Keratinocyte (primary cell): ENCODE data around the gene AEN. TPM values are rescaled to one million over a fixed set of nuclear protein-coding genes. Genes with fewer than 3 reads are reported as not detected.

Source experiments
- DNase-seq: peaks from one replicate; pipeline ENCODE4 v3.0.0-alpha.2; 2011; ENCODE audit warnings: low read depth, missing footprints, low spot score
- FAIRE-seq: peaks from 2 replicates; lab custom pipeline; 2011; peaks lifted over from hg19 to GRCh38; lab: Jason Lieb, UNC
- H2AFZ ChIP-seq: 2 replicates; pipeline ENCODE4 v1.6.0; 2012; ENCODE audit warnings: low read length, control low read depth, inconsistent platforms; ENCODE audit not compliant: control insufficient read depth
- H3K27ac ChIP-seq: 2 replicates; pipeline ENCODE4 v1.5.1; 2011; ENCODE audit warnings: low read length; ENCODE audit not compliant: control insufficient read depth, insufficient read depth
- H3K27me3 ChIP-seq: 3 replicates; pipeline ENCODE4 v1.6.0; 2011; ENCODE audit warnings: low read length; ENCODE audit not compliant: control insufficient read depth, insufficient read depth; ENCODE audit errors: extremely low read depth
- H3K36me3 ChIP-seq, 2 experiments: 2 replicates in 1 of 2; 3 replicates in 1 of 2; pipeline ENCODE4 v1.5.1; 2011; ENCODE audit warnings: low read length in 2 of 2, mild to moderate bottlenecking in 1 of 2; ENCODE audit not compliant: control insufficient read depth in 2 of 2, insufficient read depth in 2 of 2; ENCODE audit errors: extremely low read depth in 1 of 2
- H3K4me1 ChIP-seq: 3 replicates; pipeline ENCODE4 v1.5.1; 2011; ENCODE audit warnings: low read length; ENCODE audit not compliant: control insufficient read depth, insufficient read depth; ENCODE audit errors: extremely low read depth
- H3K4me2 ChIP-seq: 3 replicates; pipeline ENCODE4 v1.6.0; 2011; ENCODE audit warnings: low read depth, low read length; ENCODE audit not compliant: control insufficient read depth, insufficient read depth; ENCODE audit errors: extremely low read depth
- H3K4me3 ChIP-seq, 3 experiments: fragments of 200-600 bp in 1 of 3; sonication (generic) in 1 of 3; 2 replicates in 2 of 3; 3 replicates in 1 of 3; pipeline ENCODE4 v1.5.1; 2011 to 2016; ENCODE audit warnings: low read length in 3 of 3, mild to moderate bottlenecking in 3 of 3, control low read depth in 2 of 3, inconsistent platforms in 1 of 3, low read depth in 1 of 3, mixed read lengths in 1 of 3, mixed run types in 1 of 3, moderate library complexity in 1 of 3; ENCODE audit not compliant: control insufficient read depth in 2 of 3, insufficient read depth in 2 of 3; ENCODE audit errors: extremely low read depth in 1 of 3
- H3K79me2 ChIP-seq: 2 replicates; pipeline ENCODE4 v1.6.0; 2012; ENCODE audit warnings: low read length; ENCODE audit not compliant: control insufficient read depth, insufficient read depth
- H3K9ac ChIP-seq: 3 replicates; pipeline ENCODE4 v1.6.0; 2011; ENCODE audit warnings: low read length; ENCODE audit not compliant: control insufficient read depth, insufficient read depth; ENCODE audit errors: extremely low read depth
- H3K9me1 ChIP-seq: 3 replicates; pipeline ENCODE4 v1.6.0; 2011; ENCODE audit warnings: low read length; ENCODE audit not compliant: control insufficient read depth, insufficient read depth; ENCODE audit errors: extremely low read depth
- H3K9me3 ChIP-seq: 2 replicates; pipeline ENCODE4 v1.5.1; 2012; ENCODE audit warnings: low read depth, low read length; ENCODE audit not compliant: control insufficient read depth
- H4K20me1 ChIP-seq: 3 replicates; pipeline ENCODE4 v1.6.0; 2011; ENCODE audit warnings: low read length; ENCODE audit not compliant: control insufficient read depth, insufficient read depth; ENCODE audit errors: extremely low read depth
- CTCF ChIP-seq, 3 experiments: IDR thresholded peaks in 1 of 3; conservative IDR thresholded peaks in 1 of 3; optimal IDR thresholded peaks in 1 of 3; 2 replicates in 2 of 3; 3 replicates in 1 of 3; pipeline versions ENCODE3 to v1.5.1; 2011; ENCODE audit warnings: low read length in 3 of 3, mild to moderate bottlenecking in 3 of 3, moderate library complexity in 2 of 3, control low read depth in 1 of 3, inconsistent platforms in 1 of 3; ENCODE audit not compliant: insufficient read depth in 2 of 3; ENCODE audit errors: extremely low read depth in 1 of 3
- EZH2 ChIP-seq: IDR thresholded peaks from one replicate; pipeline ENCODE4 v1.6.1; 2012; ENCODE audit warnings: inconsistent platforms, mild to moderate bottlenecking, low read length, moderate library complexity
- dilution Hi-C: fragments of 300-500 bp; cut with MboI; formaldehyde crosslinking; loops from one replicate; pipeline ENCODE4 v1.7.0; 2020; ENCODE audit warnings: low sequenced_read_pairs; ENCODE audit not compliant: extremely low pct_ligation_motif_present
- polyA plus RNA-seq, 5 experiments: library from polyadenylated mRNA; depleted of rRNA in 3 of 5; stranded (reverse) in 3 of 5; stranded (forward) in 1 of 5; unstranded in 1 of 5; fragments of >200 nt; gene quantifications; 1 replicate in 1 of 5; 2 replicates in 3 of 5; 3 replicates in 1 of 5; pipeline versions ENCODE4 v1.2.1 to v1.2.3, GENCODE V29; 2011 to 2012; ENCODE audit warnings: missing spikeins in 2 of 5, low read depth in 1 of 5, low replicate concordance in 1 of 5

Gene AEN
- polyA plus RNA-seq, 1 donor (not counting 4 experiments of a cell fraction or from before 2014, with no cell fraction given): 27.5 TPM

- no peak overlapping the region for H3K27ac ChIP-seq
- H3K4me3 ChIP-seq: no peak overlapping the region
- dilution Hi-C loops: no loop called here
- H3K9ac ChIP-seq: no peak overlapping the region
- FAIRE-seq (no peak), DNase-seq (no peak)
- H3K9me1 ChIP-seq: no peaks in the 10 kb centered on the region
- no peak overlapping the region for H3K4me2 ChIP-seq
- no peaks in the 10 kb centered on the region for H3K9me3 ChIP-seq
- no peaks in the 10 kb centered on the region for H3K79me2 ChIP-seq
- H3K27me3 ChIP-seq: peaks cover 16% of the 10 kb centered on the region
- H3K36me3 ChIP-seq: no peaks in the 10 kb centered on the region
- H2AFZ ChIP-seq: no peak overlapping the region
- TF ChIP-seq EZH2: no peak
- no peak for TF ChIP-seq CTCF (optimal IDR thresholded peaks at IDR 0.05 in 1 of 3, IDR thresholded peaks at IDR 0.05 in 1 of 3, conservative IDR thresholded peaks at IDR 0.05 in 1 of 3; ENCODE audit: extremely low read depth in 1 of 3, insufficient read depth in 2 of 3, low read length in 3 of 3)
- H4K20me1 ChIP-seq: no peaks in the 10 kb centered on the region
- H3K4me1 ChIP-seq: peaks cover 7% of the 10 kb centered on the region
Measured at GRCh38 chr15:88613074-88613944, 7.8 kb upstream of the AEN start.

GRCh38 chr15:88615303-88616107, 5.6 kb upstream of the AEN start:
- dilution Hi-C loops: no loop called here
- no peak for TF ChIP-seq EZH2
- no peak for TF ChIP-seq CTCF (optimal IDR thresholded peaks at IDR 0.05 in 1 of 3, IDR thresholded peaks at IDR 0.05 in 1 of 3, conservative IDR thresholded peaks at IDR 0.05 in 1 of 3; ENCODE audit: extremely low read depth in 1 of 3, insufficient read depth in 2 of 3, low read length in 3 of 3)
- FAIRE-seq (no peak), DNase-seq (no peak)
- no peaks in the 10 kb centered on the region for H3K79me2 ChIP-seq
- no peak overlapping the region for H3K27ac ChIP-seq
- H3K4me1 ChIP-seq: peaks cover 8% of the 10 kb centered on the region
- no peak overlapping the region for H2AFZ ChIP-seq
- H3K4me2 ChIP-seq: no peak overlapping the region
- H3K9me1 ChIP-seq: no peaks in the 10 kb centered on the region
- H4K20me1 ChIP-seq: no peaks in the 10 kb centered on the region
- no peak overlapping the region for H3K9ac ChIP-seq
- no peaks in the 10 kb centered on the region for H3K9me3 ChIP-seq
- no peaks in the 10 kb centered on the region for H3K36me3 ChIP-seq
- H3K4me3 ChIP-seq: no peak overlapping the region
- peaks cover 6% of the 10 kb centered on the region for H3K27me3 ChIP-seq
